PFSK-1 (cell line): ENCODE results near the gene C5AR1.

ENCODE experiments used
- FOXP2 ChIP-seq: optimal IDR thresholded peaks from 2 replicates; pipeline ENCODE3; 2011; ENCODE audit warnings: borderline replicate concordance, control low read depth, inconsistent platforms; ENCODE audit not compliant: insufficient read depth; ENCODE audit errors: extremely low read length, extremely low read depth
- POLR2AphosphoS5 ChIP-seq: IDR thresholded peaks from 2 replicates; pipeline ENCODE4 v1.6.1; 2012; ENCODE audit warnings: low read depth, mild to moderate bottlenecking, control low read depth, low read length, moderate library complexity
- SIN3A ChIP-seq: IDR thresholded peaks from 2 replicates; pipeline ENCODE4 v1.6.1; 2012; ENCODE audit warnings: mild to moderate bottlenecking, low read length, moderate library complexity, borderline replicate concordance; ENCODE audit not compliant: insufficient read depth
- TAF1 ChIP-seq: IDR thresholded peaks from 2 replicates; pipeline ENCODE4 v1.6.1; 2012; ENCODE audit warnings: low read length, control low read depth, borderline replicate concordance; ENCODE audit not compliant: insufficient read depth
- TF ChIP-seq, protein P1 (sequence below), 2 experiments: IDR thresholded peaks; 2 replicates each; pipeline versions ENCODE4 v1.6.1 to v1.8.0; 2011 to 2012; ENCODE audit warnings: low read depth in 2 of 2, low read length in 2 of 2, control low read depth in 1 of 2, inconsistent platforms in 1 of 2, mild to moderate bottlenecking in 1 of 2, moderate library complexity in 1 of 2; ENCODE audit not compliant: insufficient read depth in 1 of 2

The C5AR1 gene

GRCh38 chr19:47363758-47364531 is 54.3 kb downstream of the C5AR1 start:
- no peak for TF ChIP-seq POLR2AphosphoS5
- TF ChIP-seq, protein P1, sequence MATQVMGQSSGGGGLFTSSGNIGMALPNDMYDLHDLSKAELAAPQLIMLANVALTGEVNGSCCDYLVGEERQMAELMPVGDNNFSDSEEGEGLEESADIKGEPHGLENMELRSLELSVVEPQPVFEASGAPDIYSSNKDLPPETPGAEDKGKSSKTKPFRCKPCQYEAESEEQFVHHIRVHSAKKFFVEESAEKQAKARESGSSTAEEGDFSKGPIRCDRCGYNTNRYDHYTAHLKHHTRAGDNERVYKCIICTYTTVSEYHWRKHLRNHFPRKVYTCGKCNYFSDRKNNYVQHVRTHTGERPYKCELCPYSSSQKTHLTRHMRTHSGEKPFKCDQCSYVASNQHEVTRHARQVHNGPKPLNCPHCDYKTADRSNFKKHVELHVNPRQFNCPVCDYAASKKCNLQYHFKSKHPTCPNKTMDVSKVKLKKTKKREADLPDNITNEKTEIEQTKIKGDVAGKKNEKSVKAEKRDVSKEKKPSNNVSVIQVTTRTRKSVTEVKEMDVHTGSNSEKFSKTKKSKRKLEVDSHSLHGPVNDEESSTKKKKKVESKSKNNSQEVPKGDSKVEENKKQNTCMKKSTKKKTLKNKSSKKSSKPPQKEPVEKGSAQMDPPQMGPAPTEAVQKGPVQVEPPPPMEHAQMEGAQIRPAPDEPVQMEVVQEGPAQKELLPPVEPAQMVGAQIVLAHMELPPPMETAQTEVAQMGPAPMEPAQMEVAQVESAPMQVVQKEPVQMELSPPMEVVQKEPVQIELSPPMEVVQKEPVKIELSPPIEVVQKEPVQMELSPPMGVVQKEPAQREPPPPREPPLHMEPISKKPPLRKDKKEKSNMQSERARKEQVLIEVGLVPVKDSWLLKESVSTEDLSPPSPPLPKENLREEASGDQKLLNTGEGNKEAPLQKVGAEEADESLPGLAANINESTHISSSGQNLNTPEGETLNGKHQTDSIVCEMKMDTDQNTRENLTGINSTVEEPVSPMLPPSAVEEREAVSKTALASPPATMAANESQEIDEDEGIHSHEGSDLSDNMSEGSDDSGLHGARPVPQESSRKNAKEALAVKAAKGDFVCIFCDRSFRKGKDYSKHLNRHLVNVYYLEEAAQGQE (IDR thresholded peaks at IDR 0.05; ENCODE audit: insufficient read depth in 1 of 2, low read depth in 2 of 2, low read length in 2 of 2): no peak
- no peak for TF ChIP-seq TAF1
- no peak for TF ChIP-seq SIN3A
- no peak for TF ChIP-seq FOXP2

DNA sequence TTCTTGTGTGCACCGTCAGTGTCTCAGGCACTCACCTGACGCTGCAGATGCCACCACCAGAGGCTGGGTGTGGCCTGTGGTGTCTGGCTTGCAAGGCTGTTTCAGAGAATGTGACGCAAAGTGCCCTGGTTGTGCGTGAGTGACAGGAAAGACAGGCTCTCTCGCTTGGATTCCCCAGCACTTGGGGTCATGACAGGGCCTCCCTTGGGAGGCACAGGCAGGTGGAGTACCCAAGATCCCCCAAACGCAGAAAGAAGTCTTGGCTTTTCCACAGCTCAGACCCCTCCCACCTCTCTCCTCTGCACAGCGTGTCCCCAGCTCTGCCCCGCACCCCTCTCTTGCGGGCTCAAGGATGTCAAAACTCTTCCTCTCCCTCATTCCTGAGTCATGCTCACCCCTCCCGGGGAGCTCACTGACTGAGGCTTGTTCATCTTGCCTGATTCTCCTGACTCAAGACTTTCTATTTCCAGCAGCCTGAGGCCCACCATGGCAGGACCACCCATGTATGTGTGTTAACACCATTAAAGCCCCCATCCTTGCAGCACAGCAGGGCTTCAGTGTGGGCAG is 60.5 kb downstream of the C5AR1 start:
- TF ChIP-seq FOXP2 (no peak), POLR2AphosphoS5 (no peak), SIN3A (no peak), TAF1 (no peak)
- TF ChIP-seq, protein P1 (IDR thresholded peaks at IDR 0.05; ENCODE audit: insufficient read depth in 1 of 2, low read depth in 2 of 2, low read length in 2 of 2): no peak

DNA sequence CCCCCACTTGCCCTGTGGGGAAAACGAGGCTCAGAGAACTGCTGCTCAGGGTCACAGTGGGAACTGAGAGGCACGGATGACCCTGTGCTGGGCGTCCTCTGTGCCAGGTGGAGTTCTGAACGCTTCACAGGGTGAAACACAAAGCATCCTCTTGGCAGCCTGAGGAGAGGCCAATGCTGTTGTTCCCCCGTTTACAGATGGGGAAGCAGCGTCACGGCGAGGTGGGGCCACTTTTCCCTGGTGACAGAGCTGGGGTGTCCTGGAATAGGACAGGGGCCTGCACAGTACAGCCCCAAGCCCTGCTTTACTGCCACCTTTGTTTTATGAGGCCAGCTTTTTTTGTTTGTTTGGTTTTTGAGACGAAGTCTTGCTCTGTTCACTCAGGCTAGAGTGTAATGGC is 61.6 kb downstream of the C5AR1 start:
- TF ChIP-seq FOXP2: no peak
- TF ChIP-seq SIN3A: no peak
- TF ChIP-seq, protein P1 (IDR thresholded peaks at IDR 0.05; ENCODE audit: insufficient read depth in 1 of 2, low read depth in 2 of 2, low read length in 2 of 2): no peak
- TF ChIP-seq TAF1: no peak
- no peak for TF ChIP-seq POLR2AphosphoS5
